Endothelial cell of umbilical vein (primary cell): ENCODE measurements around the gene UGT1A3. TPM values are rescaled to one million over a fixed set of nuclear protein-coding genes. Genes with fewer than 3 reads are reported as not detected.

Experiments
- BruUV-seq: library from RNA; stranded (reverse); fragments of 400-500 nt; replicated peaks from 2 replicates; lab custom pipeline; 2021; lab: Mats Ljungman, UMichigan
- CTCF ChIA-PET: fragments of 300-600, 350-600 bp; sonication (Branson Sonifier 250); formaldehyde crosslinking; loops from one replicate; lab custom pipeline; 2021; ENCODE audit warnings: antibody characterized with exemption, inconsistent platforms; lab: Charles Lee
- POLR2A ChIA-PET: fragments of 300-600, 350-600 bp; sonication (Branson Sonifier 250); formaldehyde crosslinking; loops from one replicate; lab custom pipeline; 2021; ENCODE audit warnings: antibody characterized with exemption, inconsistent platforms; lab: Charles Lee
- DNase-seq: peaks from one replicate; pipeline ENCODE4 v3.0.0-alpha.2; 2011; ENCODE audit warnings: low read depth, low spot score
- FAIRE-seq: peaks from 2 replicates; lab custom pipeline; 2011; peaks lifted over from hg19 to GRCh38; lab: Jason Lieb, UNC
- H2AFZ ChIP-seq: 2 replicates; pipeline ENCODE4 v1.6.0; 2012; ENCODE audit warnings: low read depth, low read length, control low read depth, inconsistent platforms
- H3K27ac ChIP-seq: 2 replicates; pipeline ENCODE4 v1.5.1; 2011; ENCODE audit warnings: low read depth, mild to moderate bottlenecking, control low read depth, low read length, moderate library complexity; ENCODE audit not compliant: insufficient read depth
- H3K27me3 ChIP-seq, 2 experiments: 2 replicates each; pipeline versions ENCODE4 v1.6.0 to v1.6.1; 2011; ENCODE audit warnings: low read length in 2 of 2, mixed read lengths in 1 of 2; ENCODE audit not compliant: control insufficient read depth in 2 of 2, insufficient read depth in 2 of 2
- H3K36me3 ChIP-seq, 2 experiments: 2 replicates in 1 of 2; 3 replicates in 1 of 2; pipeline ENCODE4 v1.5.1; 2011; ENCODE audit warnings: low read length in 2 of 2, mild to moderate bottlenecking in 1 of 2, moderate library complexity in 1 of 2; ENCODE audit not compliant: control insufficient read depth in 2 of 2, insufficient read depth in 2 of 2; ENCODE audit errors: extremely low read depth in 1 of 2
- H3K4me1 ChIP-seq: 3 replicates; pipeline ENCODE4 v1.5.1; 2011; ENCODE audit warnings: mild to moderate bottlenecking, low read length; ENCODE audit not compliant: control insufficient read depth, insufficient read depth; ENCODE audit errors: extremely low read depth
- H3K4me2 ChIP-seq: 2 replicates; pipeline ENCODE4 v1.6.1; 2011; ENCODE audit warnings: low read length, control low read depth, mixed read lengths; ENCODE audit not compliant: insufficient read depth
- H3K4me3 ChIP-seq, 3 experiments: fragments of 200-600 bp in 1 of 3; sonication (generic), shearing (Covaris generic) in 1 of 3; replicated peaks in 1 of 3; 2 replicates each; pipeline ENCODE4 v1.5.1; 2011 to 2016; ENCODE audit warnings: control low read depth in 3 of 3, low read length in 3 of 3, mild to moderate bottlenecking in 2 of 3, inconsistent platforms in 1 of 3, low read depth in 1 of 3, moderate library complexity in 1 of 3; ENCODE audit not compliant: insufficient read depth in 1 of 3
- H3K79me2 ChIP-seq: 2 replicates; pipeline ENCODE4 v1.6.0; 2012; ENCODE audit warnings: low read length, inconsistent platforms; ENCODE audit not compliant: control insufficient read depth, insufficient read depth
- H3K9ac ChIP-seq: replicated peaks from 2 replicates; pipeline ENCODE3; 2011; ENCODE audit warnings: low read length, control low read depth; ENCODE audit not compliant: insufficient read depth; ENCODE audit errors: extremely low read depth
- H3K9me1 ChIP-seq: replicated peaks from 3 replicates; pipeline ENCODE4 v1.6.0; 2011; ENCODE audit warnings: mild to moderate bottlenecking, low read length; ENCODE audit not compliant: control insufficient read depth, insufficient read depth; ENCODE audit errors: extremely low read depth
- H3K9me3 ChIP-seq: replicated peaks from 2 replicates; pipeline ENCODE4 v1.5.1; 2012; ENCODE audit warnings: low read length, inconsistent platforms; ENCODE audit not compliant: control insufficient read depth, insufficient read depth
- H4K20me1 ChIP-seq: replicated peaks from 2 replicates; pipeline ENCODE3; 2011; ENCODE audit warnings: mild to moderate bottlenecking, low read length; ENCODE audit not compliant: control insufficient read depth, insufficient read depth; ENCODE audit errors: extremely low read depth
- CTCF ChIP-seq, 2 donors: IDR thresholded peaks; 1 replicate in 1 of 2; 2 replicates in 1 of 2; pipeline ENCODE4 v1.5.1; 2011; ENCODE audit warnings: low read length in 2 of 2, mild to moderate bottlenecking in 2 of 2, moderate library complexity in 2 of 2, control low read depth in 1 of 2, inconsistent platforms in 1 of 2, low read depth in 1 of 2; ENCODE audit not compliant: insufficient read depth in 1 of 2; ENCODE audit errors: extremely low read depth in 1 of 2
- FOS ChIP-seq: IDR thresholded peaks from 2 replicates; pipeline ENCODE4 v1.6.1; 2011; ENCODE audit warnings: mild to moderate bottlenecking, low read length, moderate library complexity, borderline replicate concordance; ENCODE audit not compliant: insufficient read depth
- GATA2 ChIP-seq: IDR thresholded peaks from 2 replicates; pipeline ENCODE4 v1.7.0; 2011; ENCODE audit warnings: low read depth, mild to moderate bottlenecking, moderate library complexity, mixed read lengths, low read length; ENCODE audit not compliant: insufficient read length, insufficient read depth
- JUN ChIP-seq: IDR thresholded peaks from 2 replicates; pipeline ENCODE4 v1.6.1; 2011; ENCODE audit warnings: borderline replicate concordance, low read depth; ENCODE audit not compliant: insufficient read length, insufficient read depth
- POLR2A ChIP-seq: IDR thresholded peaks from 2 replicates; pipeline ENCODE4 v1.6.1; 2012; ENCODE audit warnings: low read depth, mild to moderate bottlenecking, control low read depth, low read length
- dilution Hi-C: fragments of 300-500 bp; cut with MboI; formaldehyde crosslinking; loops from one replicate; pipeline ENCODE4 v1.15.0; 2019; ENCODE audit warnings: low sequenced_read_pairs; ENCODE audit not compliant: extremely low pct_ligation_motif_present
- intact Hi-C: fragments of 100-400 bp; cut with micrococcal nuclease; formaldehyde crosslinking; loops from one replicate; pipeline ENCODE4 v1.10.0; 2022
- polyA plus RNA-seq, 4 experiments: library from polyadenylated mRNA; depleted of rRNA in 3 of 4; stranded (reverse) in 3 of 4; unstranded in 1 of 4; fragments of >200 nt; gene quantifications; 2 replicates each; pipeline versions ENCODE4 v1.2.1 to v1.2.3, GENCODE V29; 2011 to 2012; ENCODE audit warnings: missing spikeins in 1 of 4
- total RNA-seq: library from RNA; stranded (reverse); gene quantifications from 2 replicates; pipeline ENCODE4 v1.2.3, GENCODE V29; 2021

Gene UGT1A3
- total and polyA plus RNA-seq, 2 donors (not counting 3 experiments of a cell fraction or from before 2014, with no cell fraction given): not detected

GRCh38 chr2:233814056-233814835 lies 85.4 kb downstream of the UGT1A3 start:
- ChIA-PET POLR2A (no interaction called here), CTCF (interaction anchor here (1.0 kb wide), 2 partner anchors 22 to 44 kb away, joined by 3 read pairs; no protein-coding TSS in a partner anchor)
- no peak for TF ChIP-seq JUN
- no peak overlapping the region for H3K4me3 ChIP-seq
- no peak overlapping the region for H3K27ac ChIP-seq
- H3K4me2 ChIP-seq: no peak overlapping the region
- FAIRE-seq: no peak
- no peaks in the 10 kb centered on the region for H3K9me1 ChIP-seq
- dilution Hi-C loops: no loop called here
- H3K27me3 ChIP-seq: peaks cover 0 to under 1% of the 10 kb centered on the region in 2 experiments
- H4K20me1 ChIP-seq: no peaks in the 10 kb centered on the region
- intact Hi-C loops: no loop called here
- DNase-seq: no peak
- H3K9me3 ChIP-seq: no peaks in the 10 kb centered on the region
- H3K79me2 ChIP-seq: no peaks in the 10 kb centered on the region
- no peaks in the 10 kb centered on the region for H3K4me1 ChIP-seq
- H3K36me3 ChIP-seq: no peaks in the 10 kb centered on the region
- H2AFZ ChIP-seq: no peak overlapping the region
- BruUV-seq: no TSS peak
- H3K9ac ChIP-seq: no peak overlapping the region

GRCh38 chr2:233815861-233816260 lies 87.0 kb downstream of the UGT1A3 start:
- Histone ChIP-seq H3K4me3 (no peak overlapping the region), H2AFZ (no peak overlapping the region), H3K36me3 (no peaks in the 10 kb centered on the region), H3K79me2 (no peaks in the 10 kb centered on the region), H3K4me2 (no peak overlapping the region), H4K20me1 (no peaks in the 10 kb centered on the region), H3K9me3 (no peaks in the 10 kb centered on the region), H3K27me3 (no peaks in the 10 kb centered on the region), H3K9ac (no peak overlapping the region), H3K4me1 (no peaks in the 10 kb centered on the region), H3K27ac (no peak overlapping the region), H3K9me1 (no peaks in the 10 kb centered on the region)
- intact Hi-C loops: no loop called here
- no peak for FAIRE-seq
- CTCF ChIA-PET: no interaction called here
- BruUV-seq: no TSS peak
- dilution Hi-C loops: no loop called here
- TF ChIP-seq FOS (no peak), GATA2 (no peak), POLR2A (no peak), CTCF (IDR thresholded peaks at IDR 0.05; ENCODE audit: extremely low read depth in 1 of 2, insufficient read depth in 1 of 2, low read depth in 1 of 2, low read length in 2 of 2) (no peak)
- POLR2A ChIA-PET: no interaction called here
- DNase-seq: no peak
